GM10266 (cell line): ENCODE data around the gene TMEM121.

Experiments
- DNase-seq: peaks from one replicate; pipeline ENCODE4 v3.0.0; 2012; ENCODE audit errors: extremely low spot score
- CTCF ChIP-seq: IDR thresholded peaks from 2 replicates; pipeline ENCODE4 v1.5.1; 2012; ENCODE audit warnings: mild to moderate bottlenecking, low read depth; ENCODE audit not compliant: control insufficient read depth, insufficient read depth; ENCODE audit errors: missing control alignments

TMEM121 gene

GRCh38 chr14:105517096-105517495 lies 9.3 kb upstream of the TMEM121 start:
- DNase-seq, result no peak
- TF ChIP-seq CTCF, result no peak

GRCh38 chr14:105519946-105520698 lies 6.3 kb upstream of the TMEM121 start:
- TF ChIP-seq CTCF, result no peak
- DNase-seq, result no peak

GRCh38 chr14:105525326-105525725 lies 1.1 kb upstream of the TMEM121 start:
- peak; percentile 41 for DNase-seq
- no peak for TF ChIP-seq CTCF

- DNase-seq, result peak; percentile 53
These were observed 495 bp downstream of the TMEM121 start for GRCh38 chr14:105526776-105527380.

GRCh38 chr14:105527381-105527825 lies 1.0 kb downstream of the TMEM121 start:
- no peak for TF ChIP-seq CTCF
- DNase-seq, result peak; percentile 46

More at GRCh38 chr14:105526776-105527380, 495 bp downstream of the TMEM121 start:
- TF ChIP-seq CTCF, result no peak

GRCh38 chr14:105527826-105528585 lies 1.6 kb downstream of the TMEM121 start:
- TF ChIP-seq CTCF, result peak; percentile 98
- peak; percentile 97 for DNase-seq
